IMR-90 (cell line): ENCODE data around the gene DEK. TPM values are rescaled to one million over a fixed set of nuclear protein-coding genes. Genes with fewer than 3 reads are reported as not detected.

Source experiments
- ATAC-seq: fragments of 200-7000 bp; cut with Tn5 transposase; 2 replicates; pipeline ENCODE4 v1.9.1; 2020; ENCODE audit warnings: low read depth, mild to moderate bottlenecking, moderate library complexity
- BruUV-seq: library from RNA; stranded (reverse); fragments of 400-500 nt; replicated peaks from 2 replicates; lab custom pipeline; 2021; lab: Mats Ljungman, UMichigan
- CTCF ChIA-PET: fragments of 300-600 bp; formaldehyde crosslinking; extraction: SDS; loops from one replicate; lab custom pipeline; 2021; ENCODE audit warnings: antibody characterized with exemption; lab: Yijun Ruan, JAX
- POLR2A ChIA-PET: fragments of 300-600 bp; sonication (Branson Sonifier 250); formaldehyde crosslinking; loops from one replicate; lab custom pipeline; 2022; ENCODE audit warnings: antibody characterized with exemption; ENCODE audit not compliant: unreplicated experiment; lab: Charles Lee
- DNase-seq: peaks from one replicate; pipeline ENCODE4 v3.0.0; 2013
- H2AFZ ChIP-seq: replicated peaks from 2 replicates; pipeline ENCODE3; 2013; ENCODE audit warnings: low read length, mild to moderate bottlenecking; ENCODE audit not compliant: poor library complexity
- H2AK5ac ChIP-seq: 2 replicates; pipeline ENCODE4 v1.6.1; 2013; ENCODE audit warnings: low read depth, low read length, inconsistent platforms
- H2AK9ac ChIP-seq: replicated peaks from 2 replicates; pipeline ENCODE3; 2013; ENCODE audit warnings: mild to moderate bottlenecking, low read depth, low read length, moderate library complexity; ENCODE audit not compliant: poor library complexity
- H2BK120ac ChIP-seq: 2 replicates; pipeline ENCODE4 v1.6.1; 2013; ENCODE audit warnings: low read depth, low read length, inconsistent platforms
- H2BK15ac ChIP-seq: 3 replicates; pipeline ENCODE4 v1.6.1; 2013; ENCODE audit warnings: low read depth, low read length, inconsistent platforms
- H2BK20ac ChIP-seq: 2 replicates; pipeline ENCODE4 v1.6.1; 2013; ENCODE audit warnings: low read depth, mild to moderate bottlenecking, inconsistent platforms, low read length, moderate library complexity
- H2BK5ac ChIP-seq: 2 replicates; pipeline ENCODE4 v1.6.1; 2013; ENCODE audit warnings: mild to moderate bottlenecking, low read depth, low read length, inconsistent platforms; ENCODE audit not compliant: poor library complexity, severe bottlenecking
- H3K14ac ChIP-seq: replicated peaks from 2 replicates; pipeline ENCODE4 v1.6.1; 2013; ENCODE audit warnings: low read depth, low read length, inconsistent platforms
- H3K18ac ChIP-seq: 2 replicates; pipeline ENCODE4 v1.6.1; 2013; ENCODE audit warnings: low read depth, low read length, control low read depth
- H3K23ac ChIP-seq: 2 replicates; pipeline ENCODE4 v1.6.1; 2013; ENCODE audit warnings: low read depth, low read length, inconsistent platforms
- H3K27ac ChIP-seq: 2 replicates; pipeline ENCODE4 v1.5.1; 2013; ENCODE audit warnings: mild to moderate bottlenecking, control low read depth, low read length; ENCODE audit not compliant: insufficient read depth
- H3K27me3 ChIP-seq: 2 replicates; pipeline ENCODE4 v1.6.1; 2013; ENCODE audit warnings: low read length; ENCODE audit not compliant: control insufficient read depth, insufficient read depth
- H3K36me3 ChIP-seq: 2 replicates; pipeline ENCODE4 v1.6.1; 2013; ENCODE audit warnings: low read length, mixed read lengths; ENCODE audit not compliant: control insufficient read depth, insufficient read depth
- H3K4ac ChIP-seq: 2 replicates; pipeline ENCODE4 v1.6.1; 2013; ENCODE audit warnings: low read depth, low read length, inconsistent platforms
- H3K4me1 ChIP-seq: 2 replicates; pipeline ENCODE4 v1.6.1; 2013; ENCODE audit warnings: low read length, mixed read lengths; ENCODE audit not compliant: control insufficient read depth, insufficient read depth
- H3K4me2 ChIP-seq: 2 replicates; pipeline ENCODE4 v1.6.1; 2013; ENCODE audit warnings: low read depth, mild to moderate bottlenecking, control low read depth, low read length, moderate library complexity
- H3K4me3 ChIP-seq: 2 replicates; pipeline ENCODE4 v1.5.1; 2013; ENCODE audit warnings: low read depth, mild to moderate bottlenecking, control low read depth, low read length, moderate library complexity; ENCODE audit not compliant: insufficient read depth
- H3K56ac ChIP-seq: 2 replicates; pipeline ENCODE4 v1.6.1; 2013; ENCODE audit warnings: low read length, inconsistent platforms; ENCODE audit not compliant: insufficient read depth; ENCODE audit errors: extremely low read depth
- H3K79me1 ChIP-seq, 2 experiments: 2 replicates each; pipeline ENCODE4 v1.6.1; 2013; ENCODE audit warnings: low read length in 2 of 2, inconsistent platforms in 1 of 2, low read depth in 1 of 2
- H3K9ac ChIP-seq: 2 replicates; pipeline ENCODE4 v1.6.1; 2013; ENCODE audit warnings: low read depth, low read length, control low read depth
- H3K9me1 ChIP-seq: 2 replicates; pipeline ENCODE4 v1.6.1; 2013; ENCODE audit warnings: low read length, inconsistent platforms; ENCODE audit not compliant: insufficient read depth
- H3K9me3 ChIP-seq: 2 replicates; pipeline ENCODE4 v1.6.1; 2013; ENCODE audit warnings: low read length; ENCODE audit not compliant: control insufficient read depth, insufficient read depth
- H4K20me1 ChIP-seq: 2 replicates; pipeline ENCODE4 v1.6.1; 2013; ENCODE audit warnings: low read length, inconsistent platforms; ENCODE audit not compliant: insufficient read depth
- H4K5ac ChIP-seq: 2 replicates; pipeline ENCODE4 v1.6.1; 2013; ENCODE audit warnings: mild to moderate bottlenecking, low read depth, low read length, control low read depth
- H4K8ac ChIP-seq, 2 experiments: 2 replicates each; pipeline ENCODE4 v1.6.1; 2013; ENCODE audit warnings: low read depth in 2 of 2, low read length in 2 of 2, control low read depth in 1 of 2, inconsistent platforms in 1 of 2
- H4K91ac ChIP-seq: 2 replicates; pipeline ENCODE4 v1.6.1; 2013; ENCODE audit warnings: low read depth, low read length, inconsistent platforms; ENCODE audit not compliant: insufficient read depth
- BHLHE40 ChIP-seq: fragments of 150-350 bp; IDR thresholded peaks from 2 replicates; pipeline ENCODE4 v1.6.1; 2016; ENCODE audit warnings: mild to moderate bottlenecking, low read depth, low read length
- CHD1 ChIP-seq: IDR thresholded peaks from 2 replicates; pipeline ENCODE4 v1.6.1; 2012; ENCODE audit warnings: low read depth, low read length, improper control_type of control experiment
- CTCF ChIP-seq: conservative IDR thresholded peaks from 2 replicates; pipeline ENCODE4 v1.5.1; 2012; ENCODE audit warnings: mild to moderate bottlenecking, low read depth, low read length, improper control_type of control experiment
- FOS ChIP-seq: fragments of 150-350 bp; IDR thresholded peaks from 2 replicates; pipeline ENCODE4 v1.6.1; 2016; ENCODE audit warnings: low read depth, low read length
- MAFK ChIP-seq: IDR thresholded peaks from 2 replicates; pipeline ENCODE4 v1.6.1; 2012; ENCODE audit warnings: low read depth, low read length, improper control_type of control experiment
- MAZ ChIP-seq: IDR thresholded peaks from 2 replicates; pipeline ENCODE4 v1.6.1; 2012; ENCODE audit warnings: low read depth, mild to moderate bottlenecking, low read length, improper control_type of control experiment, moderate library complexity, borderline replicate concordance
- MXI1 ChIP-seq: IDR thresholded peaks from 2 replicates; pipeline ENCODE4 v1.6.1; 2012; ENCODE audit warnings: low read depth, mild to moderate bottlenecking, low read length, moderate library complexity, borderline replicate concordance
- NFE2L2 ChIP-seq: fragments of 150-350 bp; IDR thresholded peaks from 2 replicates; pipeline ENCODE4 v1.6.1; 2016; ENCODE audit warnings: low read depth, mild to moderate bottlenecking, low read length
- POLR2A ChIP-seq: IDR thresholded peaks from 2 replicates; pipeline ENCODE4 v1.6.1; 2012; ENCODE audit warnings: mild to moderate bottlenecking, low read depth, low read length
- RAD21 ChIP-seq: IDR thresholded peaks from 2 replicates; pipeline ENCODE4 v1.6.1; 2012; ENCODE audit warnings: low read length, improper control_type of control experiment
- RFX5 ChIP-seq: IDR thresholded peaks from 2 replicates; pipeline ENCODE4 v1.8.0; 2012; ENCODE audit warnings: low read depth, mild to moderate bottlenecking, low read length, moderate library complexity
- SMC3 ChIP-seq: fragments of 150-350 bp; IDR thresholded peaks from 2 replicates; pipeline ENCODE4 v1.6.1; 2016; ENCODE audit warnings: low read depth, mild to moderate bottlenecking, antibody characterized with exemption, low read length, moderate library complexity
- WGBS, 2 experiments: methylation state at CpG; one replicate each; pipeline versions ENCODE4 v1.1.5 to v1.1.7; 2013; ENCODE audit warnings: missing lambda C conversion rate in 2 of 2; ENCODE audit not compliant: insufficient read length in 1 of 2; ENCODE audit errors: extremely low coverage in 2 of 2; 5-methylcytosine and 5-hydroxymethylcytosine counted together
- dilution Hi-C: fragments of 300-500 bp; cut with HindIII; formaldehyde crosslinking; loops from one replicate; pipeline ENCODE4 v1.14.3; 2018; ENCODE audit warnings: low sequenced_read_pairs; ENCODE audit not compliant: unreplicated experiment
- in situ Hi-C: fragments of 300-500 bp; cut with MboI; formaldehyde crosslinking; loops from 3 replicates; pipeline ENCODE4 v1.14.3; 2019; ENCODE audit warnings: low sequenced_read_pairs, inconsistent platforms, mixed read lengths
- intact Hi-C: fragments of 100-400 bp; cut with micrococcal nuclease; formaldehyde crosslinking; loops from 2 replicates; pipeline ENCODE4 v1.10.0; 2022
- polyA plus RNA-seq, 3 experiments: library from polyadenylated mRNA; depleted of rRNA; stranded (reverse); fragments of >200 nt; gene quantifications; 2 replicates each; pipeline ENCODE4 v1.2.3, GENCODE V29; 2012; ENCODE audit warnings: low replicate concordance in 1 of 3
- total RNA-seq: library from RNA; depleted of rRNA; stranded (reverse); fragments of >200 nt; gene quantifications from 2 replicates; pipeline ENCODE4 v1.2.3, GENCODE V29; 2012
- TF ChIP-seq, protein P1 (sequence below): fragments of 150-350 bp; IDR thresholded peaks from 2 replicates; pipeline ENCODE4 v1.6.1; 2016; ENCODE audit warnings: low read depth, mild to moderate bottlenecking, low read length, moderate library complexity, borderline replicate concordance

The DEK gene
- total and polyA plus RNA-seq, 2 of the 4 experiments (the other 2 are of a cell fraction), result 33.5 to 37.1 TPM

DNA sequence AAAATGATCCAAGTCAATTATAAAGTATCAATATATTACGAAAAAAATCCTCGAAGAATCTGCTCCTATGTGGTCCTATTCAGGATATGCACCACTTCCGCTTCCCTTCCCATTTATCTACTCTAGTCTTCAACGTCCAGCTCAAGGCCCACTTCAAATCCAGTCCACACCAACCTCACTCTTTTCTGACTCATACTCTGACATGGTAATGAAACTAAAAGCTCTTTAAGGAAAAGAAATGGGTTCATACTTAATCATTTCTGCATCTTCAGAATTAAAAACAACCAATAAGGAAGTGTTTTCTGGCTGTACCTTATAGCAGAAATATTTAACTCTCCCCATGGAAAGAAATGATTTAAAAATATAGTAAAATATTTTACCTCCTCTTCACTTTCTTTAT is 15.1 kb downstream of the DEK start:
- H3K56ac ChIP-seq, result no peak overlapping the region
- H3K9me3 ChIP-seq, result no peaks in the 10 kb centered on the region
- no peak overlapping the region for H4K91ac ChIP-seq
- H2AFZ ChIP-seq, result no peak overlapping the region
- no peak overlapping the region for H3K9ac ChIP-seq
- no peaks in the 10 kb centered on the region for H3K4me1 ChIP-seq
- DNase-seq (no peak), ATAC-seq (no peak)
- H3K18ac ChIP-seq, result no peak overlapping the region
- no peak overlapping the region for H2AK5ac ChIP-seq
- TF ChIP-seq RAD21, result no peak
- no peak for TF ChIP-seq RFX5
- no peak for TF ChIP-seq BHLHE40
- no peak for TF ChIP-seq NFE2L2
- no peak for TF ChIP-seq POLR2A
- no peak for TF ChIP-seq CTCF
- TF ChIP-seq CHD1, result no peak
- TF ChIP-seq MAFK, result no peak
- TF ChIP-seq FOS, result no peak
- no peak for TF ChIP-seq MAZ
- no peak for TF ChIP-seq SMC3
- TF ChIP-seq MXI1, result no peak
- TF ChIP-seq, protein P1, sequence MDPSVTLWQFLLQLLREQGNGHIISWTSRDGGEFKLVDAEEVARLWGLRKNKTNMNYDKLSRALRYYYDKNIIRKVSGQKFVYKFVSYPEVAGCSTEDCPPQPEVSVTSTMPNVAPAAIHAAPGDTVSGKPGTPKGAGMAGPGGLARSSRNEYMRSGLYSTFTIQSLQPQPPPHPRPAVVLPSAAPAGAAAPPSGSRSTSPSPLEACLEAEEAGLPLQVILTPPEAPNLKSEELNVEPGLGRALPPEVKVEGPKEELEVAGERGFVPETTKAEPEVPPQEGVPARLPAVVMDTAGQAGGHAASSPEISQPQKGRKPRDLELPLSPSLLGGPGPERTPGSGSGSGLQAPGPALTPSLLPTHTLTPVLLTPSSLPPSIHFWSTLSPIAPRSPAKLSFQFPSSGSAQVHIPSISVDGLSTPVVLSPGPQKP, result no peak
- H3K4me3 ChIP-seq, result no peak overlapping the region
- no peak overlapping the region for H2BK20ac ChIP-seq
- no peak overlapping the region for H2AK9ac ChIP-seq
- POLR2A ChIA-PET, result no interaction called here
- no peak overlapping the region for H2BK5ac ChIP-seq
- peaks cover 24% of the 10 kb centered on the region for H3K36me3 ChIP-seq
- no peak overlapping the region for H2BK120ac ChIP-seq
- H4K8ac ChIP-seq, result no peak overlapping the region
- H3K4ac ChIP-seq, result no peak overlapping the region
- CTCF ChIA-PET, result no interaction called here
- H4K20me1 ChIP-seq, result peaks cover 3% of the 10 kb centered on the region; the same call in 1 of the 2 replicates
- dilution Hi-C loops, result no loop called here
- H3K14ac ChIP-seq, result no peak overlapping the region
- H3K27ac ChIP-seq, result no peak overlapping the region
- no CpG with 5 or more reads among the region's 4 CpGs for WGBS, 2 experiments
- H3K27me3 ChIP-seq, result no peaks in the 10 kb centered on the region
- no peak overlapping the region for H3K4me2 ChIP-seq
- peaks cover 22 to 47% of the 10 kb centered on the region in 2 experiments for H3K79me1 ChIP-seq
- no TSS peak for BruUV-seq
- no peak overlapping the region for H4K5ac ChIP-seq
- no peak overlapping the region for H3K23ac ChIP-seq
- in situ Hi-C loops, result no loop called here
- intact Hi-C loops, result loop anchor here (10.0 kb wide), 1 partner anchor 394 kb away; no protein-coding TSS in a partner anchor
- H3K9me1 ChIP-seq, result 0 out of 2 replicates have a peak, but pooled peaks cover 3% of the 10 kb centered on the region
- H2BK15ac ChIP-seq, result no peak overlapping the region
